Ishikawa (cell line): Measurements from ENCODE around the gene ATG4C.

Experiments used
- CREB1 ChIP-seq: IDR thresholded peaks from 2 replicates; pipeline ENCODE4 v1.6.1; 2012; ENCODE audit warnings: low read depth
- TF ChIP-seq, protein P1 (sequence below): IDR thresholded peaks from 2 replicates; pipeline ENCODE4 v1.6.1; 2012

DNA sequence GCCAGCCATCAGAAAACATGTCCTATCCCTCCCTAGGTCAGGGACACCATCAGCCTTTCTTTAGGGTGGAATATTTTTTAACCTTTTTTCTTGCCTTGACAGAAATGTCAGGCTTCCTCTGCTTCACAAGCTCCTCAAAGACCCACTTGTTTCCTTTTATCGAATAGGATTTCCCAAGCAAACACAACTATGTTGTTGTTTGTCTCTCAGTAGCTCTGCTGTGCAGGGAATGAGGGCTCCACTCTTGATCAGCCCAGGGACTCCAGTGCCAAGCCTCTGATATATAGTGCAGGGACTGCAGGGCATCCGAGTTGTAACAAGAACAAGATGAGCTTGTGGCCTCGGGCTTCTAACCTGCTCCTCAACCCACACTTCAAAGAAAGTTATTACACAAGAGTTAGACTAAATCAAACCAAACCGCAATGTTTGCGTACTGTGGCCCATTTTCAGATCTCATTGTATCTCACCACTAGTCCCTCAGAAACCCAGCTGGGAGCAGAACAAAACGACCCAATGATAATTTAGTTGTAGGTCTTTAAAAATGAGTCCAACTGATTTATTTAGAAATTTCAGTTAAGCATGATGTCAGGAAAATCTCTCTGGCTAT is 108.1 kb downstream of the ATG4C start:
- TF ChIP-seq, protein P1, sequence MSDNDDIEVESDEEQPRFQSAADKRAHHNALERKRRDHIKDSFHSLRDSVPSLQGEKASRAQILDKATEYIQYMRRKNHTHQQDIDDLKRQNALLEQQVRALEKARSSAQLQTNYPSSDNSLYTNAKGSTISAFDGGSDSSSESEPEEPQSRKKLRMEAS: no peak
- TF ChIP-seq CREB1: no peak
